H1 (cell line): ENCODE measurements around the gene AKAP4. TPM values are rescaled to one million over a fixed set of nuclear protein-coding genes. Genes with fewer than 3 reads are reported as not detected.

Experiments used
- CTCF ChIA-PET: fragments of 300-600 bp; sonication (Branson Sonifier 250); formaldehyde crosslinking; loops from one replicate; lab custom pipeline; 2021; ENCODE audit not compliant: partially characterized antibody; lab: Charles Lee
- POLR2A ChIA-PET: fragments of 300-600 bp; sonication (Branson Sonifier 250); formaldehyde crosslinking; loops from one replicate; lab custom pipeline; 2021; ENCODE audit warnings: inconsistent platforms; ENCODE audit not compliant: partially characterized antibody; lab: Charles Lee
- DNase-seq, 2 experiments: peaks; one replicate each; pipeline versions ENCODE4 v3.0.0 to v3.0.0-alpha.2; 2010 to 2022; ENCODE audit warnings: low spot score in 2 of 2, low read depth in 1 of 2, mixed read lengths in 1 of 2
- FAIRE-seq: peaks from 2 replicates; lab custom pipeline; 2011; peaks lifted over from hg19 to GRCh38; lab: Jason Lieb, UNC
- H2AFZ ChIP-seq: 2 replicates; pipeline ENCODE4 v1.8.1; 2012; ENCODE audit warnings: low read length, inconsistent platforms
- H2AK5ac ChIP-seq: 2 replicates; pipeline ENCODE4 v1.6.1; 2013; ENCODE audit warnings: low read depth, low read length
- H2BK120ac ChIP-seq: replicated peaks from 2 replicates; pipeline ENCODE3; 2013; ENCODE audit warnings: low read depth, low read length, inconsistent platforms
- H2BK12ac ChIP-seq: 2 replicates; pipeline ENCODE4 v1.6.1; 2013; ENCODE audit warnings: low read depth, low read length
- H2BK15ac ChIP-seq: 2 replicates; pipeline ENCODE4 v1.6.1; 2013; ENCODE audit warnings: low read length
- H2BK20ac ChIP-seq: 2 replicates; pipeline ENCODE4 v1.6.1; 2013; ENCODE audit warnings: low read length
- H2BK5ac ChIP-seq: 2 replicates; pipeline ENCODE4 v1.6.1; 2013; ENCODE audit warnings: low read depth, low read length
- H3K14ac ChIP-seq: 2 replicates; pipeline ENCODE4 v1.6.1; 2013; ENCODE audit warnings: inconsistent platforms; ENCODE audit not compliant: insufficient read length
- H3K18ac ChIP-seq: 2 replicates; pipeline ENCODE4 v1.6.1; 2013; ENCODE audit warnings: low read length; ENCODE audit errors: extremely low read depth
- H3K23ac ChIP-seq: 2 replicates; pipeline ENCODE4 v1.6.1; 2013; ENCODE audit warnings: inconsistent platforms; ENCODE audit not compliant: insufficient read length
- H3K23me2 ChIP-seq: 2 replicates; pipeline ENCODE4 v1.6.1; 2013; ENCODE audit warnings: low read depth, low read length
- H3K27ac ChIP-seq: 2 replicates; pipeline ENCODE4 v1.6.1; 2011; ENCODE audit warnings: low read depth, low read length, inconsistent platforms
- H3K27me3 ChIP-seq, 4 experiments: replicated peaks in 1 of 4; 1 replicate in 1 of 4; 2 replicates in 3 of 4; pipeline versions ENCODE4 v1.6.1 to v1.8.1; 2011 to 2013; ENCODE audit warnings: low read length in 3 of 4, mild to moderate bottlenecking in 3 of 4, inconsistent platforms in 2 of 4, mixed read lengths in 2 of 4, moderate library complexity in 1 of 4; ENCODE audit not compliant: control insufficient read depth in 3 of 4, insufficient read depth in 3 of 4; ENCODE audit errors: extremely low read depth in 1 of 4
- H3K36me3 ChIP-seq, 4 experiments: 2 replicates each; pipeline versions ENCODE4 v1.6.1 to v1.8.1; 2011 to 2013; ENCODE audit warnings: mild to moderate bottlenecking in 4 of 4, low read length in 3 of 4, moderate library complexity in 2 of 4, control low read depth in 1 of 4, inconsistent platforms in 1 of 4; ENCODE audit not compliant: insufficient read depth in 4 of 4, control insufficient read depth in 2 of 4
- H3K4ac ChIP-seq: replicated peaks from 2 replicates; pipeline ENCODE3; 2013; ENCODE audit warnings: low read length, low read depth, mixed read lengths, inconsistent platforms; ENCODE audit not compliant: insufficient read length
- H3K4me1 ChIP-seq, 4 experiments: replicated peaks in 1 of 4; 1 replicate in 1 of 4; 2 replicates in 3 of 4; pipeline versions ENCODE4 v1.6.1 to v1.8.1; 2011 to 2013; ENCODE audit warnings: low read length in 3 of 4, inconsistent platforms in 2 of 4, mixed read lengths in 1 of 4; ENCODE audit not compliant: insufficient read depth in 4 of 4, control insufficient read depth in 3 of 4
- H3K4me2 ChIP-seq, 2 experiments: 2 replicates each; pipeline versions ENCODE4 v1.6.1 to v1.8.1; 2011 to 2013; ENCODE audit warnings: low read depth in 2 of 2, low read length in 2 of 2, control low read depth in 1 of 2, inconsistent platforms in 1 of 2, mild to moderate bottlenecking in 1 of 2; ENCODE audit not compliant: insufficient read depth in 1 of 2
- H3K4me3 ChIP-seq, 4 experiments: fragments of 200-600, 300-600 bp in 1 of 4; sonication (generic), shearing (Covaris generic), sonication (Bioruptor Twin) in 1 of 4; 2 replicates each; pipeline versions ENCODE4 v1.5.1 to v1.8.1; 2011 to 2016; ENCODE audit warnings: low read length in 4 of 4, low read depth in 3 of 4, control low read depth in 2 of 4, inconsistent platforms in 2 of 4, mild to moderate bottlenecking in 2 of 4, mixed read lengths in 1 of 4, moderate library complexity in 1 of 4; ENCODE audit not compliant: insufficient read depth in 2 of 4; ENCODE audit errors: extremely low read depth in 1 of 4
- H3K56ac ChIP-seq: replicated peaks from 2 replicates; pipeline ENCODE3; 2013; ENCODE audit warnings: low read depth, mild to moderate bottlenecking, mixed read lengths, low read length, inconsistent platforms; ENCODE audit not compliant: insufficient read length
- H3K79me1 ChIP-seq: 2 replicates; pipeline ENCODE4 v1.6.1; 2013; ENCODE audit warnings: low read depth, low read length, control low read depth
- H3K79me2 ChIP-seq, 2 experiments: 2 replicates each; pipeline versions ENCODE4 v1.6.1 to v1.8.1; 2012 to 2013; ENCODE audit warnings: low read length in 2 of 2, mild to moderate bottlenecking in 2 of 2, inconsistent platforms in 1 of 2; ENCODE audit not compliant: insufficient read depth in 2 of 2, control insufficient read depth in 1 of 2
- H3K9ac ChIP-seq, 4 experiments: replicated peaks in 1 of 4; 1 replicate in 1 of 4; 2 replicates in 3 of 4; pipeline versions ENCODE4 v1.6.1 to v1.8.1; 2011 to 2013; ENCODE audit warnings: low read depth in 3 of 4, low read length in 3 of 4, control low read depth in 2 of 4, mild to moderate bottlenecking in 2 of 4, moderate library complexity in 2 of 4, inconsistent platforms in 1 of 4; ENCODE audit errors: extremely low read depth in 1 of 4
- H3K9me3 ChIP-seq, 2 experiments: 2 replicates each; pipeline versions ENCODE4 v1.6.1 to v1.8.1; 2012 to 2013; ENCODE audit warnings: mild to moderate bottlenecking in 2 of 2, moderate library complexity in 2 of 2, control low read depth in 1 of 2, inconsistent platforms in 1 of 2, low read depth in 1 of 2, low read length in 1 of 2, mixed read lengths in 1 of 2; ENCODE audit not compliant: insufficient read depth in 2 of 2
- H4K20me1 ChIP-seq, 2 experiments: replicated peaks in 1 of 2; 2 replicates each; pipeline versions ENCODE3 to v1.8.1; 2011 to 2013; ENCODE audit warnings: inconsistent platforms in 2 of 2, low read length in 2 of 2, mild to moderate bottlenecking in 1 of 2; ENCODE audit not compliant: insufficient read depth in 2 of 2, control insufficient read depth in 1 of 2
- H4K5ac ChIP-seq: 2 replicates; pipeline ENCODE4 v1.6.1; 2013; ENCODE audit warnings: low read length, low read depth, mixed read lengths, inconsistent platforms; ENCODE audit not compliant: insufficient read length
- H4K8ac ChIP-seq: 2 replicates; pipeline ENCODE4 v1.8.0; 2013; ENCODE audit warnings: mild to moderate bottlenecking, moderate library complexity, low read length, inconsistent platforms; ENCODE audit not compliant: insufficient read depth; ENCODE audit errors: extremely low read depth
- H4K91ac ChIP-seq: replicated peaks from 2 replicates; pipeline ENCODE3; 2013; ENCODE audit warnings: low read length, mixed read lengths, inconsistent platforms; ENCODE audit not compliant: insufficient read length
- BACH1 ChIP-seq: IDR thresholded peaks from 2 replicates; pipeline ENCODE4 v1.6.1; 2012; ENCODE audit warnings: low read length, improper control_type of control experiment
- CHD2 ChIP-seq: IDR thresholded peaks from 2 replicates; pipeline ENCODE4 v1.6.1; 2012; ENCODE audit warnings: low read length, improper control_type of control experiment
- EGR1 ChIP-seq: IDR thresholded peaks from 2 replicates; pipeline ENCODE4 v1.6.1; 2011; ENCODE audit warnings: low read depth, low read length, borderline replicate concordance
- MAX ChIP-seq: IDR thresholded peaks from 2 replicates; pipeline ENCODE4 v1.6.1; 2012; ENCODE audit warnings: inconsistent platforms
- RXRA ChIP-seq: IDR thresholded peaks from 2 replicates; pipeline ENCODE4 v1.6.1; 2011; ENCODE audit warnings: low read depth, mild to moderate bottlenecking, low read length, moderate library complexity; ENCODE audit not compliant: insufficient read depth
- SIX5 ChIP-seq: IDR thresholded peaks from 2 replicates; pipeline ENCODE4 v1.6.1; 2011; ENCODE audit warnings: mild to moderate bottlenecking, low read depth, low read length
- SP1 ChIP-seq: IDR thresholded peaks from 2 replicates; pipeline ENCODE4 v1.6.1; 2011; ENCODE audit warnings: low read depth, low read length
- TAF1 ChIP-seq: IDR thresholded peaks from 2 replicates; pipeline ENCODE4 v1.6.1; 2011; ENCODE audit warnings: mild to moderate bottlenecking, low read depth, low read length
- TBP ChIP-seq: IDR thresholded peaks from 2 replicates; pipeline ENCODE4 v1.6.1; 2011; ENCODE audit warnings: low read depth, low read length, improper control_type of control experiment
- USF2 ChIP-seq: IDR thresholded peaks from 2 replicates; pipeline ENCODE4 v1.6.1; 2011; ENCODE audit warnings: low read length, improper control_type of control experiment
- WGBS, 2 experiments: shearing (Covaris generic) in 1 of 2; methylation state at CpG; one replicate each; pipeline versions ENCODE4 v1.1.6 to v1.1.7; 2013 to 2015; ENCODE audit warnings: low lambda C conversion rate in 2 of 2, mixed read lengths in 2 of 2, inconsistent platforms in 1 of 2, low coverage in 1 of 2, missing lambda C conversion rate in 1 of 2; ENCODE audit not compliant: insufficient replicate concordance in 2 of 2, insufficient coverage in 1 of 2, insufficient read length in 1 of 2; ENCODE audit errors: extremely low coverage in 1 of 2, missing lambda C conversion rate in 1 of 2; 5-methylcytosine and 5-hydroxymethylcytosine counted together
- polyA plus RNA-seq, 7 experiments: library from polyadenylated mRNA; depleted of rRNA in 3 of 7; stranded (reverse) in 5 of 7; unstranded in 2 of 7; fragments of >200 nt in 5 of 7; fragments of 200-250 nt in 2 of 7; gene quantifications; 1 replicate in 5 of 7; 2 replicates in 1 of 7; 4 replicates in 1 of 7; pipeline versions ENCODE4 v1.2.1 to v1.2.3, GENCODE V29; 2011 to 2013; ENCODE audit warnings: missing spikeins in 2 of 7, mixed read lengths in 2 of 7
- total RNA-seq: library from RNA; stranded (reverse); fragmentation: NEBNext Ultra II Directional; extraction: Animal tissue kit (Norgen Biotek cat#: 25700); gene quantifications from 2 replicates; pipeline ENCODE4 v1.2.1, GENCODE V29; 2021

Gene AKAP4
- total and polyA plus RNA-seq, 2 of the 8 experiments (the other 6 are each of a cell fraction or from before 2014, with no cell fraction given), result not detected

GRCh38 chrX:50204364-50204899, 3.6 kb upstream of the AKAP4 start, which contains the start of gene CCNB3:
Gene CCNB3 (plus strand): TSS chrX:50204765. CDS start chrX:50285164, 80,399 bp downstream.
- Histone ChIP-seq H3K79me1 (no peaks in the 10 kb centered on the region), H3K14ac (no peak within 1 kb of the TSS), H3K9ac (no peak within 1 kb of the TSS), H3K4me1 (peaks cover 0 to 4% (median 1%) of the 10 kb centered on the region in 4 experiments; a peak in 4 of 7 replicates), H3K9me3 (no peaks in the 10 kb centered on the region), H3K23me2 (no peaks in the 10 kb centered on the region), H3K23ac (no peak within 1 kb of the TSS), H3K36me3 (no peaks in the 10 kb centered on the region), H2BK5ac (no peak within 1 kb of the TSS), H3K27me3 (no peaks in the 10 kb centered on the region), H2AK5ac (no peak within 1 kb of the TSS), H4K8ac (no peak within 1 kb of the TSS), H2BK15ac (no peak within 1 kb of the TSS), H3K27ac (no peak within 1 kb of the TSS), H2BK20ac (no peak within 1 kb of the TSS), H3K4me2 (peak within 1 kb of the TSS; percentile 39 to 49; a peak in 3 of 4 replicates), H2BK120ac (no peak within 1 kb of the TSS), H3K18ac (no peak within 1 kb of the TSS), H3K56ac (no peak within 1 kb of the TSS), H4K20me1 (no peaks in the 10 kb centered on the region), H4K91ac (no peak within 1 kb of the TSS), H3K4me3 (peak within 1 kb of the TSS in 1 of 4 experiments; percentile 49; a peak in 2 of 8 replicates), H2AFZ (peak within 1 kb of the TSS; percentile 26), H3K4ac (no peak within 1 kb of the TSS), H4K5ac (no peak within 1 kb of the TSS), H3K79me2 (no peaks in the 10 kb centered on the region), H2BK12ac (no peak within 1 kb of the TSS)
- FAIRE-seq (peak; percentile 42), DNase-seq (peak in 1 of 2 experiments; percentile 55)
- CTCF ChIA-PET, result interaction anchor here (0.7 to 5.9 kb wide), 11 partner anchors 8 to 377 kb away, joined by 3 to 76 read pairs (median 5); no protein-coding TSS in a partner anchor
- POLR2A ChIA-PET, result no interaction called here
- 17% methylated on average over 9 of the region's 19 CpGs; no CpG with 5 or more reads in 1 of the 2 experiments for WGBS, 2 experiments
- TF ChIP-seq TBP, result no peak
- no peak for TF ChIP-seq SIX5
- TF ChIP-seq CHD2, result no peak
- TF ChIP-seq BACH1, result peak; percentile 23; the same call in 1 of the 2 replicates
- peak; percentile 66 for TF ChIP-seq USF2
- no peak for TF ChIP-seq SP1
- no peak for TF ChIP-seq RXRA
- TF ChIP-seq MAX, result peak; percentile 36; the same call in 1 of the 2 replicates
- no peak for TF ChIP-seq EGR1
- peak; percentile 42; the same call in 1 of the 2 replicates for TF ChIP-seq TAF1
